HG03442 (cell line): Measurements from ENCODE around the gene MYOZ3.
A peak's percentile ranks its signal among the peaks of the same experiment; 100 is the strongest.

ENCODE experiments used
- ATAC-seq: cut with Tn5 transposase; IDR thresholded peaks from one replicate; pipeline ENCODE4 v1.9.1; 2021; ENCODE audit warnings: mild to moderate bottlenecking, moderate library complexity; ENCODE audit not compliant: unreplicated experiment

The MYOZ3 gene

GRCh38 chr5:150656191-150657132, 4.6 kb upstream of the MYOZ3 start:
- ATAC-seq, result peak; percentile 67

DNA sequence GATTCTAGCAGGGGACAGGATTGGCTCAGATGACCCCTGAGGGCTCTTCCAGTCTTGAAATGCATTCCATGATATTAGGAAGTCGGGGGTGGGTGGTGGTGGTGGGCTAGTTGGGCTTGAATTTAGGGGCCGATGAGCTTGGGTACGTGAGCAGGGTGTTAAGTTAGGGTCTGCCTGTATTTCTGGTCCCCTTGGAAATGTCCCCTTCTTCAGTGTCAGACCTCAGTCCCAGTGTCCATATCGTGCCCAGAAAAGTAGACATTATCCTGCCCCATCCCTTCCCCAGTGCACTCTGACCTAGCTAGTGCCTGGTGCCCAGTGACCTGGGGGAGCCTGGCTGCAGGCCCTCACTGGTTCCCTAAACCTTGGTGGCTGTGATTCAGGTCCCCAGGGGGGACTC, 2.9 kb upstream of the MYOZ3 start:
- no peak for ATAC-seq

DNA sequence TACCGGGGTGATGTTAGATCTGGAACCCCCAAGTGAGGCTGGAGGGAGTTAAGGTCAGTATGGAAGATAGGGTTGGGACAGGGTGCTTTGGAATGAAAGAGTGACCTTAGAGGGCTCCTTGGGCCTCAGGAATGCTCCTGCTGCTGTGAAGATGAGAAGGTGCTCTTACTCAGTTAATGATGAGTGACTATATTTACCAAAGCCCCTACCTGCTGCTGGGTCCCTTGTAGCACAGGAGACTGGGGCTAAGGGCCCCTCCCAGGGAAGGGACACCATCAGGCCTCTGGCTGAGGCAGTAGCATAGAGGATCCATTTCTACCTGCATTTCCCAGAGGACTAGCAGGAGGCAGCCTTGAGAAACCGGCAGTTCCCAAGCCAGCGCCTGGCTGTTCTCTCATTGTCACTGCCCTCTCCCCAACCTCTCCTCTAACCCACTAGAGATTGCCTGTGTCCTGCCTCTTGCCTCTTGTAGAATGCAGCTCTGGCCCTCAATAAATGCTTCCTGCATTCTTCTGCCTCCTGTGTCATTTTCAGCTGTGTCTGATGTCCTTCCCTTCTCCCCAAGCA, 2.3 kb upstream of the MYOZ3 start:
- no peak for ATAC-seq

GRCh38 chr5:150659360-150660107, 1.5 kb upstream of the MYOZ3 start:
- no peak for ATAC-seq

DNA sequence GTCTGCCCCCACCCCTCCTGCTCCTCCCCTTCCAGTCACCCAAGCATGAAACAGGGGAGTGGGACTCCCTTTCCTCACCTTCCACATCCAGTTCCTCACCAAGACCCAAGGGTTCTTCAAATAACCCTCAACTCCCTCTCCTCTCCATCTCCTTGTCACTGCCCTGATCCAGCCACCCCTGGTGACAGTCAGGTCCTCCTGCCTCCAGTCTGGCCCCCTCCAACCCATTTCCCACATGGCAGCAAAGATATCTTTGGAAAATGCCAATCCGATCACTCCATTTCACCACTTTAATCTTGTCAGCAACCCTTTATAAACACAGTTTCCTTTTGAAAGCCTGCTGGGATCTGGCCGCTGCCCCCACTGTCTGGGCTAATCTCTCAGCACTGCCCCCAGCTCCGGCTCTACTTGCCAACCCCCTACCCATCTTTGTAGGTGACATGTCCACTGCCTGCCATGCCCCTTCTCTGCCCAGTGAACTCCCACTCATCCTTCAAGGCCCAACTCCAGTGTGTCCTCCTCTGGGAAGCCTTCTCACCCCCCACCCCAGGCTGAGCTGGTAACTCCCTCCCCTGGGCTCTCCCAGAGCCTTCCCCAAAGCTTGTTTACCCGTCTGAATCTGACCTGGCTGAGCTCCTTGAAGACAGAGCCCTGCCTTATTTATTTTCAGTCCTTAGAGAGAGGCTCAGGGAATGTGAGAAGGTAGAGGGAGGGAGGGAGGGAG, 781 bp upstream of the MYOZ3 start:
- ATAC-seq, result no peak

- no peak for ATAC-seq
Measured at GRCh38 chr5:150661821-150662596, 958 bp downstream of the MYOZ3 start.

- ATAC-seq, result no peak
Measured at GRCh38 chr5:150662731-150663516, 1.9 kb downstream of the MYOZ3 start.

DNA sequence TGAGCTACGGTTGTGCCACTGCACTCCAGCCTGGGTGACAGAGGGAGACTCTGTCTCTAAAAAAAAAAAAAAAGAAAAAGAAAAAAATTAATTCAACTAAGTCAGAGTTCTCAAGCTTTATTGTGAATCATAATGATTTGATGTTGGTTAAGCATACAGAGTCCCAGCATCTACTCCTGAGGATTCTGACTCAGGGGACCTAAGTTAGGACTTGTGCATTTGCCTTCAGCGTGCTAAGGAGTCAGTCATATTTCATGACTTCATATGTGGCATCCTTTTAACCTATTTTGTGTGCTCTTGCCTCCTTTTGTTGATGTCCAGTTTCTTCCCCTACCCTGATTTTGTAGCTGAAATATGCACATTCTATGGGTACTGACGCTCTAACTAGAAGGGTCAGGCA, 2.9 kb downstream of the MYOZ3 start:
- no peak for ATAC-seq

- ATAC-seq, result no peak
Measured at GRCh38 chr5:150665044-150665443, 4.0 kb downstream of the MYOZ3 start.

GRCh38 chr5:150670275-150670947, 9.4 kb downstream of the MYOZ3 start:
- ATAC-seq, result no peak

GRCh38 chr5:150670948-150671310, 9.9 kb downstream of the MYOZ3 start:
- no peak for ATAC-seq

GRCh38 chr5:150671509-150672236, 10.6 kb downstream of the MYOZ3 start:
- no peak for ATAC-seq

DNA sequence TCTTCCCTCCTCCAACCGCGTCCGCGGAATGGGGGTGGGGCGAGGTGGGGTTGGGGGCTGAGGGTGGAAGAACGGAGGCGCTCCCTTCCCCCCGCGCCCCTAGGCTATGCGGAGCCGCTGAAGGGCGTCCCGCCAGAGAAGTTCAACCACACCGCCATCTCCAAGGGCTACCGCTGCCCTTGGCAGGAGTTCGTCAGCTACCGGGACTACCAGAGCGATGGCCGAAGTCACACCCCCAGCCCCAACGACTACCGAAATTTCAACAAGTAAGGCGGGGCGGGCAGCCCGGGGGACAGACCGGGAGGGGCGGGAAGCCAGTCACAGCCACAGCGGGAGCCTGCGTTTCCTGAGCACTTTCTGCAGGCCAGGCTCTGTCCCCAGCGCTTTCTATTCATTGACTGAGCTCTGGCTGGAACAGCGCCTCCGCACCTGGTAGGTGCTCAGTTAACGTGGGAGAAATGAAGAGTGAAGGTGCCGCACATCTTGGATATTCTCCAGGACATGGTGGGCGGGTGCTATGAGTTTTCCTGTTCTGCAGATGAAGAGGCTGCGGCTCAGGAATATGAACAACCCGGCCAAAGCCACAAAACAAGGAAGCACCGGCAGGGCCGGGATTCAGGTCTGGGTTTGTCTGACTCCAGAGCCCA, 11.3 kb downstream of the MYOZ3 start:
- ATAC-seq, result no peak

- no peak for ATAC-seq
Measured at GRCh38 chr5:150672884-150673275, 11.8 kb downstream of the MYOZ3 start.

- ATAC-seq, result no peak
Measured at GRCh38 chr5:150674341-150674821, 13.3 kb downstream of the MYOZ3 start.

DNA sequence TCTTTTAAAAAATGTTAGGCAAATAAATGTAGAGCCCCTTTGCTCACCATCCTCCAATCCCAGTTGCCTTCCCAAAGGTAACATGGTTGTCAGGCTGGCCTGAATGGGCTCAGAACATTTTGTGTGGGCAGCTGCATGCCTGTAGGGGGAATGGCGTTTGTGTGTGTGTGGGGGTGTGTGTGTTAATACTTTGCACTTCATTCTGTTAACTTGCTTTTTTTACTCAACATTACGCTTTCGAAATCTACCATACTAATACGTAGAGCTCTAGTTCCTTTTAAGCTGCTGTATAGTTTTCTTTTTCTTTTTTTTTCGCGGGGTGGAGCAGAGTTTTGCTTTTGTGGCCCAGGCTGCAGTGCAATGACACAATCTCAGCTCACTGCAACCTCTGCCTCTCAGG, 14.0 kb downstream of the MYOZ3 start:
- ATAC-seq, result no peak

DNA sequence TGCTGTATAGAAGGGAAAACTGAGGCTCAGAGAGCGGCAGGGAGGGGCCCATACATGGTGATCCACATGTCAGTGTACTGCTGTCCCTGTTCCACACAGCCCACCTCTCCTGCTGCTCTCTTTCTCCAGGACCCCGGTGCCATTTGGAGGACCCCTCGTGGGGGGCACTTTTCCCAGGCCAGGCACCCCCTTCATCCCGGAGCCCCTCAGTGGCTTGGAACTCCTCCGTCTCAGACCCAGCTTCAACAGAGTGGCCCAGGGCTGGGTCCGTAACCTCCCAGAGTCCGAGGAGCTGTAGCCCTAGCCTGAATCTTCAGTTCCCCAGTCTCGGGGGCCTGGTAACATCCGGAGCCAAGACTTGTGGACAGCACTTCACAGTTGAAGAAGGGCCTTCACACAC, 15.5 kb downstream of the MYOZ3 start:
- ATAC-seq, result no peak

DNA sequence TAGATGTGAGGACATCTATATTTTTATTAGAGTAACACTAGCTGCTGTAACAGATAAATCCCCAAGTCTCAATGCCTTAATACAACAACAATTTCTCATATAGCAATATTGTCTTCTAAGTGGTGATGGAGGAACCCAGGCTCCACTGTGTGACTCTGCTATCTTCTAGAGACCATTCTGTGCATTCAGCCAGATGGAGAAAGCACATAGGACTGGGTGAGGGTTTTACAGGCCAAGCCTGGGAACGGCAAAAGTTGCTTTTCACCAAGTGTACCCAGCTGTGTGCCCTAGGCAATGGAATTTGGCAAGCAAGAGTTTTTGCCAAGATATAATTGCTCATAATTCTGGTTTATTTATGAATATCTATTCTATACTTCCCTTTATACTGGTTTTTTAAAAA, 28.1 kb downstream of the MYOZ3 start:
- ATAC-seq, result no peak
